ENCODE results near the gene SGCB.

Gene SGCB

DNA sequence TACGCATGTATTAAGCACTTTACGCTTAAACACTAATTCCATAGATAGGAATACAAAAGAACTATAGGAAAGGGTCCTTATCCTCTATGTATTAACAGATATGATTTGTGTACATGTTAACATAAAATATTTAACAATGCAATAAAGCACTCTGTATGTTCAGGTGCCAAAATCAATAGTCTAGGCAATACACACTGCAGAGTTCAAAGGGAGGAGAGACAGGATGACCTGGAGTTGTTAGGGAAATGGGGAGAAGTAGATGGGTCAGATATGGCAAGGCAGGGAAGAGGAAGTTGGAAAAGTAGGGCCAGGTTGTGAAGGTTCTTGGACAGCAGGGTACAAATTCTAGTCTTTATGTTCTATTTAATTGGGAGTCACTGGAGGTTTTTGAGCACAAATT is 2.9 kb downstream of the SGCB start:
- peaks cover 12% of the 10 kb centered on the region; the same call in 1 of the 2 replicates for H3K79me2 ChIP-seq (ENCODE audit: low read length)
- H3K36me3 ChIP-seq (replicated peaks; ENCODE audit: insufficient read depth, low read length): no peaks in the 10 kb centered on the region
- no peak overlapping the region for H3K4me3 ChIP-seq (ENCODE audit: low read length)
- H4K20me1 ChIP-seq (ENCODE audit: insufficient read depth, low read length): no peaks in the 10 kb centered on the region
- H3K27me3 ChIP-seq (replicated peaks; ENCODE audit: insufficient read depth, low read length): no peaks in the 10 kb centered on the region
- no peak overlapping the region for H2AFZ ChIP-seq (ENCODE audit: low read length)
- no peak for DNase-seq
- H3K4me1 ChIP-seq (ENCODE audit: low read length): 0 out of 2 replicates have a peak, but pooled peaks cover 4% of the 10 kb centered on the region
- TF ChIP-seq, protein P1, sequence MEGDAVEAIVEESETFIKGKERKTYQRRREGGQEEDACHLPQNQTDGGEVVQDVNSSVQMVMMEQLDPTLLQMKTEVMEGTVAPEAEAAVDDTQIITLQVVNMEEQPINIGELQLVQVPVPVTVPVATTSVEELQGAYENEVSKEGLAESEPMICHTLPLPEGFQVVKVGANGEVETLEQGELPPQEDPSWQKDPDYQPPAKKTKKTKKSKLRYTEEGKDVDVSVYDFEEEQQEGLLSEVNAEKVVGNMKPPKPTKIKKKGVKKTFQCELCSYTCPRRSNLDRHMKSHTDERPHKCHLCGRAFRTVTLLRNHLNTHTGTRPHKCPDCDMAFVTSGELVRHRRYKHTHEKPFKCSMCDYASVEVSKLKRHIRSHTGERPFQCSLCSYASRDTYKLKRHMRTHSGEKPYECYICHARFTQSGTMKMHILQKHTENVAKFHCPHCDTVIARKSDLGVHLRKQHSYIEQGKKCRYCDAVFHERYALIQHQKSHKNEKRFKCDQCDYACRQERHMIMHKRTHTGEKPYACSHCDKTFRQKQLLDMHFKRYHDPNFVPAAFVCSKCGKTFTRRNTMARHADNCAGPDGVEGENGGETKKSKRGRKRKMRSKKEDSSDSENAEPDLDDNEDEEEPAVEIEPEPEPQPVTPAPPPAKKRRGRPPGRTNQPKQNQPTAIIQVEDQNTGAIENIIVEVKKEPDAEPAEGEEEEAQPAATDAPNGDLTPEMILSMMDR (IDR thresholded peaks at IDR 0.05; ENCODE audit: low read length): no peak
- TF ChIP-seq EZH2 (optimal IDR thresholded peaks at IDR 0.05; ENCODE audit: low read depth, low read length) (no peak), EZH2phosphoT487 (IDR thresholded peaks at IDR 0.05; ENCODE audit: low read length) (no peak)
- no peak overlapping the region for H3K27ac ChIP-seq (ENCODE audit: low read length)
- no peak overlapping the region for H3K9ac ChIP-seq (ENCODE audit: low read length)
- H3F3A ChIP-seq (ENCODE audit: insufficient read depth, low read length): no peaks in the 10 kb centered on the region
- no peaks in the 10 kb centered on the region for H3K9me3 ChIP-seq (replicated peaks; ENCODE audit: insufficient read depth, low read length)
- H3K4me2 ChIP-seq (ENCODE audit: low read depth, low read length): no peak overlapping the region
- no peaks in the 10 kb centered on the region for H3K9me2 ChIP-seq (replicated peaks; ENCODE audit: insufficient read depth, low read length)

DNA sequence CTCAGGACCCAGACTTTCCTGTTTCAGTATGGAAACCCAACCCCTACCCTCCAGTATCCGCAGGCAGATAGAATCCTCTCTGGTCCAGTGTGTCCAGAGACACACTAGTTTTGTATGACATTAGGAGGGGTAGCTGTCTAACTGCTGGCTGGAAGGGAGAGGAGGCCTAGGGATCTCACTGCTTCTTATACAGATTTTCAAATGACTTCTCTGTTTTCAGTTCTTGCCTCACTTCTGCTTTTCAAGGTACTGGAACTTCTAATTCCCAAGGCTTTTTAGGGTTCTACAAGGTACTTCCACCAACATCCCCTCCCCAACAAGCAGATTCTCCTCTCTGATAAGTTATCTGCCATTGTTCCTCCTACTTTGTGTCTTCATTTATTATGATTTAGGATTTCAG is 6.1 kb downstream of the SGCB start:
- no peaks in the 10 kb centered on the region for H3F3A ChIP-seq (ENCODE audit: insufficient read depth, low read length)
- DNase-seq: no peak
- TF ChIP-seq, protein P1 (IDR thresholded peaks at IDR 0.05; ENCODE audit: low read length): no peak
- TF ChIP-seq EZH2phosphoT487 (IDR thresholded peaks at IDR 0.05; ENCODE audit: low read length) (no peak), EZH2 (optimal IDR thresholded peaks at IDR 0.05; ENCODE audit: low read depth, low read length) (no peak)

DNA sequence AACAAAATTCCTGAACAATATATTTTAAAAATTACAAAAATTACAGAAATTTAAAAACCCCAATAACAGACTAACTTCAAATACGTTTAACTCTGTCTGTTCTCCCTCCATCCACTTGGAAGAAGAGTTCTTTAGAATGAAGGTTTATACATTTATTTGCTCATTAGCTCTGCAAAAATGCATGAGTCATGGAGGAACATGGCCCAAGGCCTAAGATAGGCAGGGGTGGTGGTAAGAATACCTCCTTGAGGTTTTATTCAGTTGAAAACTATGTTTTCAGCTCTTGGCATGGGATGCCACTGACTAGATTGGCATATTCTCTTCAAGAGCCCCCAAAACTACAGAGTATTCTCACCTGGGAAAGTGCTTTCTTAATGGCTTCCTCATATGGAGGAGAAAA is 9.1 kb downstream of the SGCB start:
- Histone ChIP-seq H3K4me2 (ENCODE audit: low read depth, low read length) (no peak overlapping the region), H3K79me2 (ENCODE audit: low read length) (no peaks in the 10 kb centered on the region), H3K27me3 (replicated peaks; ENCODE audit: insufficient read depth, low read length) (no peaks in the 10 kb centered on the region), H3K9me2 (replicated peaks; ENCODE audit: insufficient read depth, low read length) (no peaks in the 10 kb centered on the region), H3K9me3 (replicated peaks; ENCODE audit: insufficient read depth, low read length) (no peaks in the 10 kb centered on the region), H3K4me3 (ENCODE audit: low read length) (no peak overlapping the region), H3K4me1 (ENCODE audit: low read length) (no peaks in the 10 kb centered on the region), H4K20me1 (ENCODE audit: insufficient read depth, low read length) (no peaks in the 10 kb centered on the region), H3K27ac (ENCODE audit: low read length) (no peak overlapping the region), H3F3A (ENCODE audit: insufficient read depth, low read length) (no peaks in the 10 kb centered on the region), H3K36me3 (replicated peaks; ENCODE audit: insufficient read depth, low read length) (no peaks in the 10 kb centered on the region; the same call in 1 of the 2 replicates), H2AFZ (ENCODE audit: low read length) (no peak overlapping the region), H3K9ac (ENCODE audit: low read length) (no peak overlapping the region)
- DNase-seq: no peak
- TF ChIP-seq, protein P1 (IDR thresholded peaks at IDR 0.05; ENCODE audit: low read length): no peak

More for the DNA sequence above, 6.1 kb downstream of the SGCB start:
- Histone ChIP-seq H3K27ac (ENCODE audit: low read length) (no peak overlapping the region), H3K4me2 (ENCODE audit: low read depth, low read length) (no peak overlapping the region), H3K9me2 (replicated peaks; ENCODE audit: insufficient read depth, low read length) (no peaks in the 10 kb centered on the region), H2AFZ (ENCODE audit: low read length) (no peak overlapping the region), H3K79me2 (ENCODE audit: low read length) (peaks cover 12% of the 10 kb centered on the region; the same call in 1 of the 2 replicates), H3K9ac (ENCODE audit: low read length) (no peak overlapping the region), H3K36me3 (replicated peaks; ENCODE audit: insufficient read depth, low read length) (no peaks in the 10 kb centered on the region; the same call in 1 of the 2 replicates), H3K9me3 (replicated peaks; ENCODE audit: insufficient read depth, low read length) (no peaks in the 10 kb centered on the region), H3K4me3 (ENCODE audit: low read length) (no peak overlapping the region), H4K20me1 (ENCODE audit: insufficient read depth, low read length) (no peaks in the 10 kb centered on the region), H3K4me1 (ENCODE audit: low read length) (0 out of 2 replicates have a peak, but pooled peaks cover 4% of the 10 kb centered on the region), H3K27me3 (replicated peaks; ENCODE audit: insufficient read depth, low read length) (no peaks in the 10 kb centered on the region)
